Embryonic facial prominence (tissue), 1 donor: ENCODE data around the gene SLC14A1.

Source experiments
- DNase-seq: peaks from one replicate; pipeline ENCODE4 v3.0.0-alpha.2; 2016; ENCODE audit errors: extremely low spot score

SLC14A1 gene

GRCh38 chr18:45801416-45802004 lies 77.5 kb downstream of the SLC14A1 start:
- DNase-seq, result no peak
